Adipocyte (in vitro differentiated cells): ENCODE measurements around the gene TFCP2.
A peak's percentile ranks its signal among the peaks of the same experiment; 100 is the strongest.
"Not testable (repeated sequence)": the region's sequence is repeated elsewhere in the genome, so short reads cannot be mapped to it uniquely, and the experiment has no call there.

Experiments
- DNase-seq: peaks from one replicate; pipeline ENCODE4 v3.0.0-alpha.2; 2015; ENCODE audit warnings: low read depth
- H3K27me3 ChIP-seq: replicated peaks from 2 replicates; pipeline ENCODE4 v1.7.0; 2013; ENCODE audit warnings: mild to moderate bottlenecking, low read length, moderate library complexity; ENCODE audit not compliant: control insufficient read depth, insufficient read depth
- H3K36me3 ChIP-seq: 2 replicates; pipeline ENCODE4 v1.7.0; 2013; ENCODE audit warnings: low read length, mild to moderate bottlenecking, moderate library complexity; ENCODE audit not compliant: control insufficient read depth, insufficient read depth, severe bottlenecking
- H3K4me1 ChIP-seq: 2 replicates; pipeline ENCODE4 v1.7.0; 2013; ENCODE audit warnings: mild to moderate bottlenecking, low read length, moderate library complexity; ENCODE audit not compliant: control insufficient read depth, insufficient read depth
- H3K4me3 ChIP-seq: 2 replicates; pipeline ENCODE4 v1.7.0; 2013; ENCODE audit warnings: mild to moderate bottlenecking, low read length, moderate library complexity
- H3K9ac ChIP-seq: 2 replicates; pipeline ENCODE4 v1.7.0; 2013; ENCODE audit warnings: mild to moderate bottlenecking, low read length, moderate library complexity
- H3K9me3 ChIP-seq: 2 replicates; pipeline ENCODE4 v1.7.0; 2013; ENCODE audit warnings: mild to moderate bottlenecking, low read length, moderate library complexity; ENCODE audit not compliant: control insufficient read depth

Gene TFCP2

GRCh38 chr12:51098611-51099010 lies 74.3 kb downstream of the TFCP2 start:
- no peaks in the 10 kb centered on the region for H3K9me3 ChIP-seq
- peaks cover 74% of the 10 kb centered on the region for H3K36me3 ChIP-seq
- H3K4me3 ChIP-seq = no peak overlapping the region
- no peaks in the 10 kb centered on the region for H3K27me3 ChIP-seq
- peak overlapping the region; percentile 49 for H3K9ac ChIP-seq
- peaks cover 12% of the 10 kb centered on the region for H3K4me1 ChIP-seq
- no peak for DNase-seq

GRCh38 chr12:51090705-51091229 lies 82.2 kb downstream of the TFCP2 start:
- Histone ChIP-seq H3K36me3 (peaks cover 33% of the 10 kb centered on the region), H3K9ac (no peak overlapping the region), H3K27me3 (no peaks in the 10 kb centered on the region), H3K4me3 (no peak overlapping the region), H3K9me3 (no peaks in the 10 kb centered on the region), H3K4me1 (no peaks in the 10 kb centered on the region)
- no peak for DNase-seq

GRCh38 chr12:51087818-51088217 lies 85.1 kb downstream of the TFCP2 start:
- Histone ChIP-seq H3K9me3 (no peaks in the 10 kb centered on the region), H3K4me1 (peaks cover 3% of the 10 kb centered on the region), H3K4me3 (no peak overlapping the region), H3K36me3 (peaks cover 8% of the 10 kb centered on the region), H3K27me3 (no peaks in the 10 kb centered on the region), H3K9ac (no peak overlapping the region)
- no peak for DNase-seq

- Histone ChIP-seq H3K4me3 (no peak overlapping the region), H3K9ac (no peak overlapping the region), H3K27me3 (no peaks in the 10 kb centered on the region), H3K36me3 (peaks cover 8% of the 10 kb centered on the region), H3K4me1 (peaks cover 6% of the 10 kb centered on the region), H3K9me3 (no peaks in the 10 kb centered on the region)
- DNase-seq = no peak
Observed at GRCh38 chr12:51086933-51087332, 86.0 kb downstream of the TFCP2 start.

- Histone ChIP-seq H3K9me3 (no peaks in the 10 kb centered on the region), H3K9ac (no peak overlapping the region), H3K36me3 (peaks cover 8% of the 10 kb centered on the region), H3K4me3 (no peak overlapping the region), H3K4me1 (peaks cover 13% of the 10 kb centered on the region), H3K27me3 (no peaks in the 10 kb centered on the region)
- no peak for DNase-seq
Observed at GRCh38 chr12:51085757-51086156, 87.2 kb downstream of the TFCP2 start.

GRCh38 chr12:51083126-51083833 lies 89.7 kb downstream of the TFCP2 start, which contains the start of gene CSRNP2:
CSRNP2 (minus strand) TSS chr12:51083596; CDS start chr12:51076561, 7,035 bp downstream.
- Histone ChIP-seq H3K27me3 (no peaks in the 10 kb centered on the region), H3K4me3 (peak within 1 kb of the TSS; percentile 89), H3K4me1 (peaks cover 15% of the 10 kb centered on the region), H3K9me3 (no peaks in the 10 kb centered on the region), H3K9ac (peak within 1 kb of the TSS; percentile 92), H3K36me3 (no peaks in the 10 kb centered on the region)
- peak; percentile 98 for DNase-seq

GRCh38 chr12:51082561-51083125 lies 90.3 kb downstream of the TFCP2 start:
- Histone ChIP-seq H3K4me3 (peak overlapping the region; percentile 89), H3K9me3 (no peaks in the 10 kb centered on the region), H3K27me3 (no peaks in the 10 kb centered on the region), H3K4me1 (peaks cover 21% of the 10 kb centered on the region), H3K36me3 (no peaks in the 10 kb centered on the region), H3K9ac (peak overlapping the region; percentile 92)
- peak; percentile 69 for DNase-seq

GRCh38 chr12:51081421-51081820 lies 91.5 kb downstream of the TFCP2 start:
- Histone ChIP-seq H3K36me3 (no peaks in the 10 kb centered on the region), H3K9me3 (no peaks in the 10 kb centered on the region), H3K4me3 (peak overlapping the region; percentile 89), H3K27me3 (no peaks in the 10 kb centered on the region), H3K9ac (peak overlapping the region; percentile 92), H3K4me1 (peaks cover 33% of the 10 kb centered on the region)
- DNase-seq = peak; percentile 13

GRCh38 chr12:51080136-51080535 lies 92.8 kb downstream of the TFCP2 start:
- Histone ChIP-seq H3K27me3 (no peaks in the 10 kb centered on the region), H3K4me1 (peaks cover 46% of the 10 kb centered on the region), H3K4me3 (no peak overlapping the region), H3K36me3 (no peaks in the 10 kb centered on the region), H3K9me3 (no peaks in the 10 kb centered on the region), H3K9ac (no peak overlapping the region)
- no peak for DNase-seq

- not testable (repeated sequence) for H3K36me3 ChIP-seq, H3K9me3 ChIP-seq, H3K9ac ChIP-seq, H3K4me3 ChIP-seq, DNase-seq, H3K27me3 ChIP-seq
- H3K4me1 ChIP-seq = peaks cover 49% of the 10 kb centered on the region
Observed at GRCh38 chr12:51078866-51079265, 94.1 kb downstream of the TFCP2 start.

GRCh38 chr12:51078346-51078745 lies 94.6 kb downstream of the TFCP2 start:
- Histone ChIP-seq H3K4me1 (peaks cover 47% of the 10 kb centered on the region), H3K9ac (peak overlapping the region; percentile 36)
- not testable (repeated sequence) for H3K27me3 ChIP-seq, H3K9me3 ChIP-seq, H3K4me3 ChIP-seq, H3K36me3 ChIP-seq, DNase-seq
